NCI-H1092 treated with DMSO at 0.1 percent for 48 hours (cell line): Measurements from ENCODE around the gene CCDC91.

Experiments used
- DNase-seq: peaks from one replicate; lab custom pipeline; 2025; lab: John Stamatoyannopoulos, UW

CCDC91 gene

GRCh38 chr12:28190321-28191050, at the start of gene CCDC91:
CCDC91 (plus strand) TSS chr12:28190456; CDS start chr12:28257216, 66,760 bp downstream.
- DNase-seq: peak; percentile 70

DNA sequence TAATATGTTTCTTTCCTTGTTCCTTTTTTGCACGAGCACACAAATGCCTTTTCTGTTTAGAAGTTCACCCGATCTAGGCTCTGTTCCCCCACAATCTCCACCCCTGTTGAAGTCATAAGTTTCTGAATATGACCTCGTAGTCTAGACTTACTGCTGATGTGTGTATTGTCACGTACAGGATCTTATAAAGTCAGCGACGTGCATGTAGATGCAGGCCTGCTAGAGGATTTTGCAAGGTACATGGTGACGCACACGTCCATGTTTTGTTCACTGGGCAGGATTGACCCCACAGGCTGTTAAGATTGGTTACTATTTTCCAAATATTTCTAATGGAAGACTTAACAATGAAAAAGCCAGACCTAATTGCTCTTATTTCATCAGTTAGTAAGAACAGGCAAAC, 46.2 kb upstream of the CCDC91 start:
- no peak for DNase-seq

- no peak for DNase-seq
These were observed 45.7 kb upstream of the CCDC91 start for GRCh38 chr12:28144532-28144931.

DNA sequence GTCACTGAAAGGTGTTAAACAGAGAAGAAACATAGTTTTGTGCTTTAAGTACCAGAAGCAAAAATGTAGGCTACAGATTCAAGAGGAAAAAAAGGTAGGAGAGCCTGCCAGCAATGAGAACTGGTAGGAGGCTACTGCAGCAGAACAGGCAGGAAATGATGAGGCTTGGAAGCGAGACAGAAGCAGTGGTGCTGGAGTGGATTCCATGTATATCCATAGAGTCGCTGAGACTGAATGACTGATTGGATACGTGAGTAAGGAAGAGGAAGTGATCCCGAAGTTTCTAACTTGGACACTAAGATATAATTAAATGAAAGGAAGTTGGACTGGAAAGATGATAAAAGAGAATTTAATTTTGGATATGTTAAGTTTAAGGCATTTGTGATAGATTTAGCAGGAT, 45.0 kb upstream of the CCDC91 start:
- DNase-seq: no peak

DNA sequence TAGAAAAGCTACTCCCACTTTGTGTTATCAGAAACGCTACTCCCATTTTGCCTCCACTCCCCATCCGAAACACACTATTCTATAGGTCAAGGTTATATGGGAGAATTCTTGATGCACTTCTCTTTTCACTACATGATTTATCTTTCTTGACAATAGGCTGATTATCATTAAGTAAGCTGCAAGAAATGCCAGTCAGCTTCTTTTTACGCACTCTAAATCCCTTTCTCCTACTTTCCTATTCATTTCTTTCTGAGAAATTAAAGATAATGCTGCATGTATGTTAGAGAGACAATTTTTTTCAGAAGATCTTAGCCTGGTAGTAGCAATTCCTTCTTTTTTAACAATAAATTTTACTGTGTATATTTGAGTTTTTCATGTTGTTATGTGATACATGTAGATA, 41.0 kb upstream of the CCDC91 start:
- no peak for DNase-seq

GRCh38 chr12:28156362-28156761, 33.9 kb upstream of the CCDC91 start:
- DNase-seq: no peak

- DNase-seq: no peak
These were observed 33.5 kb upstream of the CCDC91 start for GRCh38 chr12:28156804-28157203.

GRCh38 chr12:28158353-28158752, 31.9 kb upstream of the CCDC91 start:
- no peak for DNase-seq

GRCh38 chr12:28159688-28160087, 30.6 kb upstream of the CCDC91 start:
- DNase-seq: no peak

- no peak for DNase-seq
These were observed 28.6 kb upstream of the CCDC91 start for GRCh38 chr12:28161697-28162096.

- no peak for DNase-seq
These were observed 27.6 kb upstream of the CCDC91 start for GRCh38 chr12:28162697-28163096.

- DNase-seq: no peak
These were observed 25.5 kb upstream of the CCDC91 start for GRCh38 chr12:28164644-28165275.

DNA sequence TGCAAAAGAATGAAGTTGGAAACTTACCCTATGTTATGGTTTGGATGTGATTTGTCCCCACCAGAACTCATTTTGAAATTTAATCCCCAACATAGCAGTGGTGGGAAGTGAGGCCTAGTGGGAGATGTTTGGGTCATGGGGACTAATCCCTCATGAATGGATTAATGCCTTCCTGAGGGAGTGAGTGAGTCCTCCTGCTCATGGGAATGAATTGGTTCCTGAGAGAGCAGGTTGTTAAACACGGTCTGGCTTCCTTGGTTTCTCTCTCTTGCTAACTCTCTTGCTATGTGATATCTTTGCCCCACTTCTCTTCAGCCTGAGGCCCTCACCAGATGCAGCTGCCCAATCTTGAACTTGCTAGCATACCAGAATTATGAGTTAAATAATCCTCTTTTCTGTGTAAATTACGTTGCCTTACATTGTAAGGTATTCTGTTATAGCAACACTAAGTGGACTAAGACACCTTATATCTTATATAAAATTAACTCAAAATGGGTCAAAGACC, 22.2 kb upstream of the CCDC91 start:
- DNase-seq: no peak

- no peak for DNase-seq
These were observed 18.7 kb upstream of the CCDC91 start for GRCh38 chr12:28171356-28172060.

DNA sequence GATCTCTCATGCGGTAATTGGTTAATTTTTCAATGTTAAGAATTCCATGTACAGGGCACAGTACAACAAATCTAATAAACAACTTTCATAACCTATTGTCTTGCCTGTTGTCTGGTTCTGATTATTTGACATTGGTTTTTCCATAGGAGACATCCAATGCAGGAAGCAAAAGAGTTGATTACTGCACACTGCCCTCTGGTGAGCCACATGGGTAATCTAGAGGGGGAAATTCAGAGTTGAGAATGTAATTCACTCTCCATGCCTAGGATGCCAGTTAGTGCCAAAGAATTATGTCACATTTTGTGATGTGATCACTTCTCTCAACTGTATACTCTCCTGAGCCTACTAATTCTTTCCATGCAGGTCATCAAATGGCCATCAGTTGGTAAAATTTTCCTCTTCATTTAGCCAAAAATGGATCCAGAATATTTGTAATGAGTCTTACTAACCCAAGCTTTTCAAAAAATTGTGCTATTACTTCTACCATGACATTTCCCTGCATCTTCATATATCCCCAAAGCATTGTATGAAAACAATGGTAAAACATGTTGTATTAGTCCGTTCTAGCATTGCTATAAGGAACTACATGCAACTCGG, 17.7 kb upstream of the CCDC91 start:
- DNase-seq: peak; percentile 14

- no peak for DNase-seq
These were observed 16.8 kb upstream of the CCDC91 start for GRCh38 chr12:28173440-28173839.

DNA sequence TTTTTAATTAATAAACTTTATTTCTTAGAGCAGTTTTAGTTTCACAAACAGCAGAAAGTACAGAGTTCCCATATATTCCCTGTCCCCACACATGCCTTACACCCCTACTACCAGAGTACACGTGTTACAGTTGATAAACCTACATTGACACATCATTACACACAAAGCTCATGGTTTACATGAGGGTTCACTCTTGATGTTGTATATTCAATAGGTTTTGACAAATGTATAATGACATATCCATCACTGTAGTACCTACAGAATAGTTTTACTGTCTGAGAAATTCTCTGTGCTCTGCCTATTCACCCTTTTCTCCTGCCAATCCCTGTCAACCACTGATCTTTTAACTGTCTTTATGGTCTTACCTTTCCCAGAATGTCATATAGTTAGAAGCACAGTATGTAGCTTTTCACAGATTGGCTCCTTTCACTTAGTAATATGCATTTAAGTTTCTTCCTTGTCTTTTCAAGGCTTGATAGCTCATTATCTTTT, 15.1 kb upstream of the CCDC91 start:
- no peak for DNase-seq

- DNase-seq: no peak
These were observed 14.0 kb upstream of the CCDC91 start for GRCh38 chr12:28176295-28176694.

DNA sequence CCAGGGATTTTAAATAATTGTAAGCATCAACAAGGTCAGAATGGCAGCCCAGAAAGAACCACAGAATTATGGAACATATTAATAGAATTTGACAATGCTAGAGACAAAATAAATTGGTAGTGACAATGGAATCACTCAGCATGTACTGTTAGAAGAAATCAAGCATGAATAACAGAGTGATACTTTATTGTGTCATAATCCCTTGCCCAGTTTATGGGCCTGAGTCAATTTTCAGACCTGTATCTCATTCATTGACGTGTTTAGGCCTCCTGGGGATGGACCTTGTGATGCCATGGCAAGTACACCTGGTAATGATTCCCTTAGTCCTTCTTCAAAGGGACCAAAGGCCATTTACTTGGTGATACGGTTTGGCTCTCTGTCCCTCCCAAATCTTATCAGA, 12.8 kb upstream of the CCDC91 start:
- DNase-seq: no peak

- no peak for DNase-seq
These were observed 12.4 kb upstream of the CCDC91 start for GRCh38 chr12:28177905-28178304.

DNA sequence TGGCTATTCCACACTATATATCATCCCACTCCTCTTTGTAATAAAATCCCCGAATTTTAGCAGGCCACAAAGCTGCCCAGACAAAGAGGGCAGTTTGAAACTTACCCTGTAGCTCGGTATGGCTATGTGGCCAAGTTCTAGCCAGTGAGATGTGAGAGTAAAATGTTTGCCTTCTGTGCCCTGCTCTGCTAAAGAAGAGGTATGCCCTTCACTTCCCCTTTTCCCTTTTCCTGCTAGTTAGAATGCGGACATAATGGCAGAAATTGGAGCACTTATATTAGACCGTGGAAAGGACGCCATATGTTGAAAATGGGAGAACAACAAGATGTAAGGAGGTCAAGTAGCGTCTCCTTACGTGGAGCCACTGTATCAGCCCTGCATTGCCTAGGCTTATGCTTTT, 11.5 kb upstream of the CCDC91 start:
- no peak for DNase-seq

DNA sequence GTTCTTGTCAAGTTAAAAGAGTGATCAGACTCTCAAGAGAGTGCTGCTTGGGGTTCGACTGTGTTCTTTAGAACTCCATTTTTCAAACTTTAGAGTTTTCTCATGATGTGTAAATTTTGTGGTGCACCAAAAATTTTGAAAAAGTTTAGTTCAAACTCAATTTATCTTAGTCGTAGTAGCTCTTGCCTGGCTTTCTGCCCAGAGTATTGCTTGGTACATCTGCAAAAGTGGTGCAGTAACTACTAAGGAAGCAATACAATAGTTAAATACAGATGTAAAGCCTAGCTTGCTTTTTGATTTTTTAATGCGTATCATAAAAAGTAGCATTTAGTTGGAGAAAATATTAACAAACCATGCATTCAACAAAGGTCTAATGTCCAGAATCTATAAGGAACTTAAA, 9.5 kb upstream of the CCDC91 start:
- no peak for DNase-seq
